ENCODE measurements around the gene STAM2.

- TF ChIP-seq CTCF (IDR thresholded peaks at IDR 0.05), result no peak
- no peak for TF ChIP-seq POLR2A (IDR thresholded peaks at IDR 0.05)
Observed at GRCh38 chr2:152095146-152095545, 80.4 kb downstream of the STAM2 start.

All from esophagus squamous epithelium (tissue), 4 donors.